DND-41 (cell line): ENCODE measurements around the gene CLASP1.

Experiments
- ATAC-seq: fragments of 200-7000 bp; cut with Tn5 transposase; 3 replicates; pipeline ENCODE4 v1.9.1; 2021; ENCODE audit warnings: low read depth; ENCODE audit not compliant: insufficient read depth
- DNase-seq: peaks from one replicate; pipeline ENCODE4 v3.0.0-alpha.2; 2020
- H2AFZ ChIP-seq: 2 replicates; pipeline ENCODE4 v1.6.0; 2012; ENCODE audit warnings: low read depth, low read length
- H3K27ac ChIP-seq: 2 replicates; pipeline ENCODE4 v1.5.1; 2012; ENCODE audit warnings: low read length, inconsistent platforms
- H3K27me3 ChIP-seq: fragments of 200-600 bp; sonication (generic); 2 replicates; pipeline ENCODE4 v1.6.0; 2012; ENCODE audit warnings: low read length, mild to moderate bottlenecking, inconsistent platforms; ENCODE audit not compliant: insufficient read depth, poor library complexity
- H3K36me3 ChIP-seq: 2 replicates; pipeline ENCODE4 v1.5.1; 2012; ENCODE audit warnings: low read length, inconsistent platforms; ENCODE audit not compliant: insufficient read depth
- H3K4me1 ChIP-seq: 2 replicates; pipeline ENCODE4 v1.5.1; 2012; ENCODE audit warnings: mild to moderate bottlenecking, low read length; ENCODE audit not compliant: insufficient read depth
- H3K4me2 ChIP-seq: 2 replicates; pipeline ENCODE4 v1.6.0; 2012; ENCODE audit warnings: mild to moderate bottlenecking, moderate library complexity, low read length, inconsistent platforms; ENCODE audit not compliant: insufficient read depth
- H3K4me3 ChIP-seq, 2 experiments: fragments of 200-600 bp in 1 of 2; shearing (Covaris generic) in 1 of 2; 2 replicates each; pipeline ENCODE4 v1.5.1; 2012 to 2016; ENCODE audit warnings: inconsistent platforms in 2 of 2, low read length in 2 of 2, mild to moderate bottlenecking in 2 of 2, low read depth in 1 of 2, moderate library complexity in 1 of 2
- H3K79me2 ChIP-seq: 2 replicates; pipeline ENCODE4 v1.6.0; 2012; ENCODE audit warnings: low read length, inconsistent platforms; ENCODE audit not compliant: insufficient read depth
- H3K9ac ChIP-seq: 2 replicates; pipeline ENCODE4 v1.6.0; 2012; ENCODE audit warnings: low read depth, mild to moderate bottlenecking, inconsistent platforms, low read length, moderate library complexity
- H3K9me3 ChIP-seq: 2 replicates; pipeline ENCODE4 v1.5.1; 2012; ENCODE audit warnings: low read length, moderate library complexity, mild to moderate bottlenecking, inconsistent platforms; ENCODE audit not compliant: insufficient read depth, severe bottlenecking
- H4K20me1 ChIP-seq: 2 replicates; pipeline ENCODE4 v1.6.0; 2012; ENCODE audit warnings: low read length; ENCODE audit not compliant: insufficient read depth
- CTCF ChIP-seq: IDR thresholded peaks from 2 replicates; pipeline ENCODE4 v1.5.1; 2012; ENCODE audit warnings: borderline replicate concordance, low read length, moderate library complexity, mild to moderate bottlenecking; ENCODE audit not compliant: poor library complexity, severe bottlenecking; ENCODE audit errors: extremely low read depth
- EZH2 ChIP-seq: IDR thresholded peaks from 3 replicates; pipeline ENCODE4 v1.6.1; 2012; ENCODE audit warnings: borderline replicate concordance, low read depth, mild to moderate bottlenecking, moderate library complexity, low read length, inconsistent platforms; ENCODE audit not compliant: severe bottlenecking

The CLASP1 gene

GRCh38 chr2:121417826-121418225 lies 231.4 kb downstream of the CLASP1 start:
- Histone ChIP-seq H4K20me1 (peaks cover 4% of the 10 kb centered on the region; the same call in 1 of the 2 replicates), H3K4me1 (no peaks in the 10 kb centered on the region), H2AFZ (no peak overlapping the region), H3K79me2 (no peaks in the 10 kb centered on the region), H3K27me3 (no peaks in the 10 kb centered on the region), H3K4me3 (no peak overlapping the region), H3K9ac (no peak overlapping the region), H3K36me3 (peaks cover 58% of the 10 kb centered on the region), H3K27ac (no peak overlapping the region), H3K9me3 (no peaks in the 10 kb centered on the region), H3K4me2 (no peak overlapping the region)
- ATAC-seq (no peak), DNase-seq (no peak)
- no peak for TF ChIP-seq EZH2

GRCh38 chr2:121415727-121416126 lies 233.5 kb downstream of the CLASP1 start:
- Histone ChIP-seq H3K36me3 (peaks cover 50% of the 10 kb centered on the region), H3K9ac (no peak overlapping the region)
- DNase-seq: no peak

GRCh38 chr2:121412349-121412748 lies 236.9 kb downstream of the CLASP1 start:
- Histone ChIP-seq H2AFZ (no peak overlapping the region), H3K4me2 (no peak overlapping the region), H3K9ac (no peak overlapping the region), H4K20me1 (peaks cover 4% of the 10 kb centered on the region; the same call in 1 of the 2 replicates), H3K27ac (no peak overlapping the region), H3K27me3 (no peaks in the 10 kb centered on the region), H3K36me3 (peaks cover 57% of the 10 kb centered on the region), H3K79me2 (no peaks in the 10 kb centered on the region), H3K4me3 (no peak overlapping the region), H3K4me1 (no peaks in the 10 kb centered on the region), H3K9me3 (no peaks in the 10 kb centered on the region)
- no peak for DNase-seq
- TF ChIP-seq EZH2 (no peak), CTCF (no peak)
- ATAC-seq: no peak

More at GRCh38 chr2:121415727-121416126, 233.5 kb downstream of the CLASP1 start:
- no peak overlapping the region for H3K4me2 ChIP-seq
- H3K27me3 ChIP-seq: no peaks in the 10 kb centered on the region
- no peak overlapping the region for H3K4me3 ChIP-seq
- no peak overlapping the region for H2AFZ ChIP-seq
- H3K27ac ChIP-seq: no peak overlapping the region
- ATAC-seq: no peak
- no peaks in the 10 kb centered on the region for H3K4me1 ChIP-seq
- H3K79me2 ChIP-seq: no peaks in the 10 kb centered on the region
- H3K9me3 ChIP-seq: no peaks in the 10 kb centered on the region
- peaks cover 4% of the 10 kb centered on the region; the same call in 1 of the 2 replicates for H4K20me1 ChIP-seq
- TF ChIP-seq CTCF (no peak), EZH2 (no peak)

GRCh38 chr2:121409966-121410365 lies 239.3 kb downstream of the CLASP1 start:
- no peak for ATAC-seq
- Histone ChIP-seq H3K79me2 (no peaks in the 10 kb centered on the region), H4K20me1 (no peaks in the 10 kb centered on the region), H3K4me2 (no peak overlapping the region), H3K27me3 (no peaks in the 10 kb centered on the region), H3K36me3 (peaks cover 70% of the 10 kb centered on the region), H3K4me3 (no peak overlapping the region), H3K9me3 (no peaks in the 10 kb centered on the region), H3K9ac (no peak overlapping the region), H2AFZ (no peak overlapping the region), H3K27ac (no peak overlapping the region), H3K4me1 (no peaks in the 10 kb centered on the region)
- no peak for DNase-seq
- no peak for TF ChIP-seq CTCF
- TF ChIP-seq EZH2: no peak
